ENCODE data around the gene PIEZO1. TPM values are rescaled to one million over a fixed set of nuclear protein-coding genes. Genes with fewer than 3 reads are reported as not detected.

The PIEZO1 gene, protein sequence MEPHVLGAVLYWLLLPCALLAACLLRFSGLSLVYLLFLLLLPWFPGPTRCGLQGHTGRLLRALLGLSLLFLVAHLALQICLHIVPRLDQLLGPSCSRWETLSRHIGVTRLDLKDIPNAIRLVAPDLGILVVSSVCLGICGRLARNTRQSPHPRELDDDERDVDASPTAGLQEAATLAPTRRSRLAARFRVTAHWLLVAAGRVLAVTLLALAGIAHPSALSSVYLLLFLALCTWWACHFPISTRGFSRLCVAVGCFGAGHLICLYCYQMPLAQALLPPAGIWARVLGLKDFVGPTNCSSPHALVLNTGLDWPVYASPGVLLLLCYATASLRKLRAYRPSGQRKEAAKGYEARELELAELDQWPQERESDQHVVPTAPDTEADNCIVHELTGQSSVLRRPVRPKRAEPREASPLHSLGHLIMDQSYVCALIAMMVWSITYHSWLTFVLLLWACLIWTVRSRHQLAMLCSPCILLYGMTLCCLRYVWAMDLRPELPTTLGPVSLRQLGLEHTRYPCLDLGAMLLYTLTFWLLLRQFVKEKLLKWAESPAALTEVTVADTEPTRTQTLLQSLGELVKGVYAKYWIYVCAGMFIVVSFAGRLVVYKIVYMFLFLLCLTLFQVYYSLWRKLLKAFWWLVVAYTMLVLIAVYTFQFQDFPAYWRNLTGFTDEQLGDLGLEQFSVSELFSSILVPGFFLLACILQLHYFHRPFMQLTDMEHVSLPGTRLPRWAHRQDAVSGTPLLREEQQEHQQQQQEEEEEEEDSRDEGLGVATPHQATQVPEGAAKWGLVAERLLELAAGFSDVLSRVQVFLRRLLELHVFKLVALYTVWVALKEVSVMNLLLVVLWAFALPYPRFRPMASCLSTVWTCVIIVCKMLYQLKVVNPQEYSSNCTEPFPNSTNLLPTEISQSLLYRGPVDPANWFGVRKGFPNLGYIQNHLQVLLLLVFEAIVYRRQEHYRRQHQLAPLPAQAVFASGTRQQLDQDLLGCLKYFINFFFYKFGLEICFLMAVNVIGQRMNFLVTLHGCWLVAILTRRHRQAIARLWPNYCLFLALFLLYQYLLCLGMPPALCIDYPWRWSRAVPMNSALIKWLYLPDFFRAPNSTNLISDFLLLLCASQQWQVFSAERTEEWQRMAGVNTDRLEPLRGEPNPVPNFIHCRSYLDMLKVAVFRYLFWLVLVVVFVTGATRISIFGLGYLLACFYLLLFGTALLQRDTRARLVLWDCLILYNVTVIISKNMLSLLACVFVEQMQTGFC (N-terminal part only)
- total RNA-seq (2022; extraction: Qiagen RNA extraction; ENCODE audit: low read depth) = 101 to 160 TPM (median 136 TPM) in 5 replicates

DNA sequence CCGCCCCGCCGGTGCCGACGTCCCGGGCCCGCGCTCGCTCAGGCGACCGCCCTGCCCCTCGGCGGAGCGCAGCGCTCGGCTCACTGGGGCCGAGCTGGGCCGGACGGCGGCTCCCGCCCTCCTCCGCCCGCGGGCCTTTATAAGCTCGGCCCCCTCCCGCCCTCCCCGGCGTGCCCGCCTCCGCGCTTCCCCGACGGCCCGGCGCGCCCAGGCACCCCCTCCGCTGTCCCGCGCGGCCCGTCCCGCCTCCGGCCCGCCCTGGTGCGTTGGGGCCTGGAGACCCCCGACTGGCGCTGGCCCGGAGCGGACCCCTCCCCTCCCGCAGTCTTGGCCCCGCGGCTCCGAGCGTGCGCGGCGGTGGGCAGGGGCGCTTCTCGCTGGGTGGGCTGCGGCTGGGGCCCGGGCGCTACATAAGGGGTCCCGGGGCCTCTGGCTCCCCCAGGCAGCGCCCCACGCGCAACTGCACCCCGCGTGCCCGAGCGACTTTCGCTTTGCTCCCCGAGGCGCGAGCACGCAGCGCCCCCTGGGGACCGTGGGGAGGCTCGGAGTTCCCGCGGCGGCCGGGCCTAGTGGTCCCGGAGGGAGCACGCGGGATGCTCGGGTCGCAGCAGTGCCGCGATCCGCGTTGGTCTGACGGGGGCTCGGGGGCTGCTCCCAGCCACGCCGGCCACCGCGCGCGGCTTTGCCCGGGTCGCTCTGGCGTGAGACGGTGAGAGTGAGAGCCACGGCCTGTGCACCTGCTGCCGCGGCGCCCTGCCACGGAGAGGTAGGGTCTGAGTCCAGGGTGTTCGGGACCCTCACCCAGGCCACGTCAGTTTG lies at the start of gene PIEZO1:
TSS of gene PIEZO1 (minus strand) at position 115 of the 819 bp plus-strand sequence. CDS start 256 bp downstream, outside the sequence.

DNA sequence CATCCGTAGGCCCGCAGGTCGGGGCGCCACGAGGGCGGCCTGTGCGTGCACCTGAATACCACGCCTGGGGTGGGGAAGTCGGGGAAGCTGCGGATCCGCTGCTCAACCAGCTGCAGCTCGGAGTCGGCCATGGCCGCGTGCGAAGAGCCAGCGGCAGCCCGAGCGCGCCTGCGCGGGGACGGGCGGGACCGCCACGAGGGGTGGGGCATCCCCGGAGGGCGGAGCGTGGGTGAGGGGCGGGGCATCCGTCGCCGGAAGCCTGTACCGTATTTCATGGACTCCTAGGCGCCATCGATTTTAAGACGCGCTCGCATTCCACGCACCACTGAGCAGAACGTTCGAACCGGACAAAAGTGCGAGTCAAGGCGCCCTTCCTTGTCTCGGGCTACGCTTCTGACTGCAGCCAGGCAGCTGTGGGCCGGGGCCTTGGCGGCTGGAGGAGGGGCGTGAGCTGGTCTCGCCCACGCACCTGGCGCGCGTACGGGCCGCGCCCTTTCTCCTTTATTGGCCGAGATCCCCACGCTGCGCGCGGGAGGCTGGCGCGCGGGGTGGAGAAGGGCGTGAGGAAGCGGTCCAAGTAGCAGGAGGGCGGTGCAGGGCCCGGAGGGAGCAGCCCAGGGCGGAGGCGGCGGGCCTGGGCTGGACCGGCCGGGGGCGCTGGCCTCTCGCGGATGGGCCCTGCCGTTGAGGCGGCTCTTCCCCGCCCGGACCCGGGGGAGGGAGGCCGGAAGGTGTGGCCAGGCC lies 26.9 kb upstream of the PIEZO1 start, which contains the start of gene APRT:
TSS of gene APRT (minus strand) at position 160 of the 744 bp plus-strand sequence. CDS start at position 131, 29 bp downstream.

DNA sequence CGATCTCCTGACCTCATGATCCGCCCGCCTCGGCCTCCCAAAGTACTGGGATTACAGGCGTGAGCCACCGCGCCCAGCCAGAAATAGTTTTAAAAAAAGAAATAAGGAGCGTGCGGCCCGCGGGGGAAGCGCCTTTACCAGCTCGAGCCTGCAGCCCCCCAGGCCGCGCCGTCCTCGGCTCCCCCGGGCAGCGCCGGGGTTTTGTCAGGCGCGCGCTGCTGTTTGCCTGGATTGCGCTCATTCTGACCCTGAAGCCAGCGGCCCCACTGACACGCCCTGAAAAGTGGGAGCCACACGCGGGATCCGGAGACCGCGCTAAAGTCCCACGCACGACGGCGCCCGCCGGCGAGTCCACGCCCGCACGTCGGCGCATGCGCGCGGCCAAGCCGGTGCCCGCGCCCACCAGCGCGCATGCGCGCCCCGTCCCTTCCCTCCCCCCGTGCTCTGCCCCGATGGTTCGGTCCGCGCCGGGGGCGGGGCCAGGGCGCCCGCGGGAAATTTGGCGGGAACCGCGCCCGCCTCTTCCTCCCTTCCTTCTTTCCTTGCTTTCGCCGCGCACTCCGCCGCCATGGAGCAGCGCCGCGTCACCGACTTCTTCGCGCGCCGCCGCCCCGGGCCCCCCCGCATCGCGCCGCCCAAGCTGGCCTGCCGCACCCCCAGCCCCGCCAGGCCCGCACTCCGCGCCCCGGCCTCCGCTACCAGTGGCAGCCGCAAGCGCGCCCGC lies 18.4 kb upstream of the PIEZO1 start, which contains the start of gene CDT1:
TSS of gene CDT1 (plus strand) at position 526 of the 724 bp plus-strand sequence. CDS start at position 569, 43 bp downstream.

DNA sequence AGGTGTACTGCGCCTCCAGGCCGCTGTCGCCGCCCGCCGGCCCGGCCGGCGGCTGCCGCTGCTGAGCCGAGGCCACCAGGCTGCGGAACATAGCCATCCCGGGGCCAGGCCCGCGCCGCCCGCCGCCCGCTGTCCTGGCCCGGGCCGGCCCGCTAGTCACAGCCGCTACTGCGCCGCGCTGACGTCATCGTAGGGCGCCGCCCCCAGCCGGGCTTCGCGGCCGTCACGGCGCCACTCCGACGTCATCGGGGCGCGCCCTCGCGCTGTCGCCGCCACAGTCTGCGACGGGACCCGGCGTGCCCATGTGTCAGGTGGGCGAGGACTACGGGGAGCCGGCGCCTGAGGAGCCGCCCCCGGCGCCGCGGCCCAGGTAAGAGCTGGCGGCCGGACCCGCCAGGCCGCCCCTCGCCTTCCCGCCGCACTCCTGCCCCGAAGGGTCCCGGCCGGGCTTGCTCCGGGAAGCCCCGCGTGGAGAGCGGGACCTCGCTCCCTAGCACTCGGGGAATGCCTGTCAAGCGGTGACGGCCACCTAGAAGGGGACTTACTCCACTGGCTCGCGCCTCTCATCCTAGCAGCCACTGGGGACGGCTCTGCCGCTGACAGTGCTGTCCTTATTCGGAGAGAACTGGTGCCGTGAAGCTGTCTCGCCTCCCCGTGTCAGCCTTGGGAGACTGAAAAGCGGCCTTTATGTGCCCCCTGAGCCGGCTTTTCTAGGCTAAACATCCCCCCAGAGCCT lies 78.6 kb downstream of the PIEZO1 start, which contains the start of the genes CTU2 and RNF166:
TSS of gene CTU2 (plus strand) at position 275 of the 736 bp plus-strand sequence. CDS start at position 303, 28 bp downstream.
TSS of gene RNF166 (minus strand) at position 180 of the 736 bp plus-strand sequence. CDS start at position 97, 83 bp downstream.

DNA sequence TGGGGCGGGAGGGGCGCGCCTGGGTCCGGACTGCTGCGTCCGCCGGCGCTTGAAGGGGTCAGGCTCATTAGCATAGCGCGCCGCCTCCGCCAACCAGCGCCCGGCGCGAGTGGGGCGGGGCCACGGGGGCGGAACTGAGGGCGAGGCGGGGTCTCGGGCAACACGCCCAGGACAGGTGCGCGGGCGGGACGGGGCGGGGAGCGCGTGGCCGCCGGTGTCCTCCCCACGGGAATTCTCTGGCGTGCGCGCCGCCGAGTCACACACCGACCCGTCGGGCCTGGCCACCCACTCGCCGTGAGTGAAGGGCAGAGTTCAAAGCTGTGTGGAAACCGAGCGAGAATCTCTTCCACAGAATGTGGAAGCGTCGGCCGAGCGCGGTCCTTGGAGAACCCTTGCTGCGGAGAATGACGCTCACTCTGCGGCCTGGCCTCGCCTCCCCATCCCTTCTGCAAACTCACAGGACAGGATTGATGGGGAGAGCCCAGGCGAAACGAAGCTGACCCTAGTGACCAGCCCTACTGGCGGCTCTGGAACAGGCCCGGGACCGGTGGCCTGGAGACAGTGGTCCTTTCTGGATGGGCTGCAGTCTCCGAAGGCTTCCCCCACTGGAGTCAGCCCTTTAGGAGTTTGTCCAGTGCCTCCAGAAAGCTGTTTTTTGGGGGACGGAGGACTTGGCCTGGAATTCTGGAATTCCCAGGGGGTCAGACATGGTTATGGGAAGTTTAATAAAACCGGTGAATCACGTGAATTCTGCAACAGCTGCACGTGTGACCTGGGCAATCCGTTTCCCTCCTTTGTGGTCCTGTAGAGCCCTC lies 98.4 kb downstream of the PIEZO1 start, which contains the start of gene SNAI3:
TSS of gene SNAI3 (minus strand) at position 69 of the 815 bp plus-strand sequence. CDS start 101 bp downstream, outside the sequence.

Other genes with a start within 250 kb of the PIEZO1 start
- gene ZC3H18, start 214.8 kb downstream of the PIEZO1 start, total RNA-seq (2022; extraction: Qiagen RNA extraction; ENCODE audit: low read depth) = 50.1 to 59.2 TPM (median 54.0 TPM) in 5 replicates
- not detected in 5 replicates for gene IL17C, start 146.6 kb downstream of the PIEZO1 start, total RNA-seq (2022; extraction: Qiagen RNA extraction; ENCODE audit: low read depth)
- gene CYBA, start 134.2 kb downstream of the PIEZO1 start, total RNA-seq (2022; extraction: Qiagen RNA extraction; ENCODE audit: low read depth) = 211 to 299 TPM (median 285 TPM) in 5 replicates
- gene MVD, start 122.1 kb downstream of the PIEZO1 start, total RNA-seq (2022; extraction: Qiagen RNA extraction; ENCODE audit: low read depth) = 21.8 to 25.9 TPM (median 23.9 TPM) in 5 replicates
- gene SNAI3, start 98.7 kb downstream of the PIEZO1 start, total RNA-seq (2022; extraction: Qiagen RNA extraction; ENCODE audit: low read depth) = 0.08 to 0.21 TPM (median 0.14 TPM) in 4 of 5 replicates, not detected in the other
- 10.9 to 19.8 TPM (median 16.0 TPM) in 5 replicates for gene RNF166, start 78.8 kb downstream of the PIEZO1 start, total RNA-seq (2022; extraction: Qiagen RNA extraction; ENCODE audit: low read depth)
- gene CTU2, start 78.7 kb downstream of the PIEZO1 start, total RNA-seq (2022; extraction: Qiagen RNA extraction; ENCODE audit: low read depth) = 23.1 to 33.9 TPM (median 31.1 TPM) in 5 replicates
- 26.1 to 35.8 TPM (median 33.5 TPM) in 5 replicates for gene CDT1, start 18.6 kb upstream of the PIEZO1 start, total RNA-seq (2022; extraction: Qiagen RNA extraction; ENCODE audit: low read depth)
- gene APRT, start 26.7 kb upstream of the PIEZO1 start, total RNA-seq (2022; extraction: Qiagen RNA extraction; ENCODE audit: low read depth) = 285 to 417 TPM (median 377 TPM) in 5 replicates
- gene GALNS, start 71.7 kb upstream of the PIEZO1 start, total RNA-seq (2022; extraction: Qiagen RNA extraction; ENCODE audit: low read depth) = 34.8 to 50.0 TPM (median 48.7 TPM) in 5 replicates
- 99.5 to 121 TPM (median 109 TPM) in 5 replicates for gene TRAPPC2L, start 71.9 kb upstream of the PIEZO1 start, total RNA-seq (2022; extraction: Qiagen RNA extraction; ENCODE audit: low read depth)
- not detected in 5 replicates for gene PABPN1L, start 81.4 kb upstream of the PIEZO1 start, total RNA-seq (2022; extraction: Qiagen RNA extraction; ENCODE audit: low read depth)
- gene CBFA2T3, start 192.0 kb upstream of the PIEZO1 start, total RNA-seq (2022; extraction: Qiagen RNA extraction; ENCODE audit: low read depth) = 0.29 to 0.47 TPM (median 0.41 TPM) in 5 replicates